Mononuclear cell (primary cell): ENCODE data around the gene RPA1. TPM values are rescaled to one million over a fixed set of nuclear protein-coding genes. Genes with fewer than 3 reads are reported as not detected.
"Not testable (repeated sequence)": the region's sequence is repeated elsewhere in the genome, so short reads cannot be mapped to it uniquely, and the experiment has no call there.

Experiments used
- H3K27me3 ChIP-seq: 2 replicates; pipeline ENCODE4 v1.6.0; 2011; ENCODE audit warnings: low read length, control low read depth; ENCODE audit not compliant: insufficient read depth
- H3K4me1 ChIP-seq: 2 replicates; pipeline ENCODE4 v1.5.1; 2011; ENCODE audit warnings: mild to moderate bottlenecking, low read length, control low read depth; ENCODE audit not compliant: insufficient read depth
- H3K4me3 ChIP-seq: 2 replicates; pipeline ENCODE4 v1.5.1; 2011; ENCODE audit warnings: mild to moderate bottlenecking, low read length, moderate library complexity
- H3K9me3 ChIP-seq: 2 replicates; pipeline ENCODE4 v1.5.1; 2011; ENCODE audit warnings: low read depth, mild to moderate bottlenecking, control low read depth, low read length
- total RNA-seq: library from RNA; depleted of rRNA; stranded (reverse); fragments of >200 nt; gene quantifications from one replicate; pipeline ENCODE4 v1.2.3, GENCODE V29; 2012

The RPA1 gene
- total RNA-seq, 1 donor: 21.3 TPM

- no peaks in the 10 kb centered on the region for H3K27me3 ChIP-seq
- no peak overlapping the region for H3K4me3 ChIP-seq
- no peaks in the 10 kb centered on the region for H3K4me1 ChIP-seq
- no peaks in the 10 kb centered on the region for H3K9me3 ChIP-seq
Observed at GRCh38 chr17:1853698-1854097, 23.9 kb downstream of the RPA1 start.

- not testable (repeated sequence) for H3K4me3 ChIP-seq
Observed at GRCh38 chr17:1856462-1856861, 26.7 kb downstream of the RPA1 start.

GRCh38 chr17:1860978-1861377 lies 31.2 kb downstream of the RPA1 start:
- Histone ChIP-seq H3K9me3 (no peaks in the 10 kb centered on the region), H3K4me3 (no peak overlapping the region), H3K4me1 (no peaks in the 10 kb centered on the region), H3K27me3 (no peaks in the 10 kb centered on the region)

More at GRCh38 chr17:1856462-1856861, 26.7 kb downstream of the RPA1 start:
- not testable (repeated sequence) for H3K27me3 ChIP-seq, H3K9me3 ChIP-seq, H3K4me1 ChIP-seq

GRCh38 chr17:1861391-1862010 lies 31.7 kb downstream of the RPA1 start:
- no peaks in the 10 kb centered on the region for H3K9me3 ChIP-seq
- no peaks in the 10 kb centered on the region for H3K4me1 ChIP-seq
- H3K4me3 ChIP-seq: no peak overlapping the region
- no peaks in the 10 kb centered on the region for H3K27me3 ChIP-seq

GRCh38 chr17:1865252-1866037 lies 35.6 kb downstream of the RPA1 start:
- Histone ChIP-seq H3K4me1 (peaks cover 5% of the 10 kb centered on the region), H3K27me3 (no peaks in the 10 kb centered on the region), H3K9me3 (no peaks in the 10 kb centered on the region), H3K4me3 (no peak overlapping the region)

GRCh38 chr17:1867307-1867706 lies 37.5 kb downstream of the RPA1 start:
- no peak overlapping the region for H3K4me3 ChIP-seq
- H3K4me1 ChIP-seq: peaks cover 17% of the 10 kb centered on the region
- H3K9me3 ChIP-seq: no peaks in the 10 kb centered on the region

GRCh38 chr17:1868090-1868489 lies 38.3 kb downstream of the RPA1 start:
- Histone ChIP-seq H3K9me3 (no peaks in the 10 kb centered on the region), H3K4me3 (no peak overlapping the region), H3K4me1 (peaks cover 25% of the 10 kb centered on the region), H3K27me3 (no peaks in the 10 kb centered on the region)

More at GRCh38 chr17:1867307-1867706, 37.5 kb downstream of the RPA1 start:
- no peaks in the 10 kb centered on the region for H3K27me3 ChIP-seq

GRCh38 chr17:1870592-1870991 lies 40.8 kb downstream of the RPA1 start:
- Histone ChIP-seq H3K4me1 (peaks cover 31% of the 10 kb centered on the region), H3K4me3 (no peak overlapping the region), H3K9me3 (no peaks in the 10 kb centered on the region), H3K27me3 (no peaks in the 10 kb centered on the region)

GRCh38 chr17:1871756-1872155 lies 42.0 kb downstream of the RPA1 start:
- Histone ChIP-seq H3K4me1 (peaks cover 31% of the 10 kb centered on the region), H3K27me3 (no peaks in the 10 kb centered on the region), H3K9me3 (no peaks in the 10 kb centered on the region), H3K4me3 (no peak overlapping the region)

GRCh38 chr17:1872254-1872653 lies 42.4 kb downstream of the RPA1 start:
- H3K9me3 ChIP-seq: no peaks in the 10 kb centered on the region
- H3K4me1 ChIP-seq: peaks cover 31% of the 10 kb centered on the region
- no peaks in the 10 kb centered on the region for H3K27me3 ChIP-seq
- H3K4me3 ChIP-seq: no peak overlapping the region

- no peak overlapping the region for H3K4me3 ChIP-seq
- no peaks in the 10 kb centered on the region for H3K9me3 ChIP-seq
- no peaks in the 10 kb centered on the region for H3K27me3 ChIP-seq
- peaks cover 31% of the 10 kb centered on the region for H3K4me1 ChIP-seq
Observed at GRCh38 chr17:1872976-1873375, 43.2 kb downstream of the RPA1 start.

GRCh38 chr17:1873418-1873817 lies 43.6 kb downstream of the RPA1 start:
- H3K27me3 ChIP-seq: no peaks in the 10 kb centered on the region
- no peak overlapping the region for H3K4me3 ChIP-seq
- H3K4me1 ChIP-seq: peaks cover 31% of the 10 kb centered on the region
- H3K9me3 ChIP-seq: no peaks in the 10 kb centered on the region

GRCh38 chr17:1875597-1875996 lies 45.8 kb downstream of the RPA1 start:
- H3K4me3 ChIP-seq: no peak overlapping the region
- H3K4me1 ChIP-seq: peaks cover 25% of the 10 kb centered on the region
- no peaks in the 10 kb centered on the region for H3K27me3 ChIP-seq
- no peaks in the 10 kb centered on the region for H3K9me3 ChIP-seq

- Histone ChIP-seq H3K4me3 (no peak overlapping the region), H3K9me3 (no peaks in the 10 kb centered on the region), H3K4me1 (peaks cover under 1% of the 10 kb centered on the region), H3K27me3 (no peaks in the 10 kb centered on the region)
Observed at GRCh38 chr17:1878419-1879121, 48.8 kb downstream of the RPA1 start.

GRCh38 chr17:1880851-1881630 lies 51.2 kb downstream of the RPA1 start:
- H3K9me3 ChIP-seq: no peaks in the 10 kb centered on the region
- H3K4me3 ChIP-seq: no peak overlapping the region
- H3K4me1 ChIP-seq: no peaks in the 10 kb centered on the region
- H3K27me3 ChIP-seq: no peaks in the 10 kb centered on the region
